Activated naive CD8-positive, alpha-beta T cell (primary cell): ENCODE results near the gene ARF5.
"Not testable (repeated sequence)": the region's sequence is repeated elsewhere in the genome, so short reads cannot be mapped to it uniquely, and the experiment has no call there.

ENCODE experiments used
- H3K27ac Mint-ChIP-seq: one replicate; pipeline ENCODE4 v1.8.0; 2021; ENCODE audit warnings: mixed read lengths
- H3K27me3 Mint-ChIP-seq: one replicate; pipeline ENCODE4 v1.8.0; 2021; ENCODE audit warnings: mixed read lengths
- H3K36me3 Mint-ChIP-seq: one replicate; pipeline ENCODE4 v1.8.0; 2021; ENCODE audit warnings: mixed read lengths
- H3K4me1 Mint-ChIP-seq: one replicate; pipeline ENCODE4 v1.8.0; 2021; ENCODE audit warnings: low read depth, mixed read lengths
- H3K4me3 Mint-ChIP-seq: one replicate; pipeline ENCODE4 v1.8.0; 2021; ENCODE audit warnings: mild to moderate bottlenecking, mixed read lengths
- H3K9me3 Mint-ChIP-seq: one replicate; pipeline ENCODE4 v1.8.0; 2021; ENCODE audit warnings: low read depth, mixed read lengths

The ARF5 gene

DNA sequence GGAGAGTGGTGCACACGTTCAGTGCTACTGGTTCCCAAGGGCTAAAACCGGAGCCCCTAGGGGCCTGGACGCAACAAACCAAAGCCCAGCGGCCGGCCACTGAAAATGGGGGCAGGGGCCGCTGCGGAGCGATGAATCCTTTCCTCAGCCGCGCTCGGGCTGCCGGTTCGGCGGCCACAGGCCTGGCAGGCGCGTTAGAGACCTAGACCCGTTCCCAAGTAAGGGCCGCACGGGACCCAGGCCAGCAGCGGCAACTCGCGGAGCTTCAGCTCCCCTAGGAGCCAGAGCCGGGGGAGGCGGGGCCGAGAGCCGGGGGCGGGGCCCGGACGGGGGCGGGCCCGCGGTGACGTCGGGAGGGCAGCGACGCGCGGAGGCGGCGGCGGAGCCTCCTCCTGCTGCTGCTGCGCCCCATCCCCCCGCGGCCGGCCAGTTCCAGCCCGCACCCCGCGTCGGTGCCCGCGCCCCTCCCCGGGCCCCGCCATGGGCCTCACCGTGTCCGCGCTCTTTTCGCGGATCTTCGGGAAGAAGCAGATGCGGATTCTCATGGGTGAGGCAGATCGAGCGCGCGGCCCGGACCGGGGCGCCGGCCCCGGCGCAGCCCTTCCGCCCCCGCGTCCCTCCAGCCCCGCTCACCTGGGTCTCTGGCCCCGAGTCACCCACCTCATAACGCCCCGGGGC is at the start of gene ARF5:
ARF5 (plus strand) TSS at position 393 of the 678 bp plus-strand sequence; CDS start at position 481, 88 bp downstream.
- H3K4me1 Mint-ChIP-seq: peaks cover 49% of the 10 kb centered on the region
- H3K4me3 Mint-ChIP-seq: peak within 1 kb of the TSS; percentile 96
- peaks cover 2% of the 10 kb centered on the region for H3K36me3 Mint-ChIP-seq
- H3K9me3 Mint-ChIP-seq: no peaks in the 10 kb centered on the region
- no peaks in the 10 kb centered on the region for H3K27me3 Mint-ChIP-seq
- peak within 1 kb of the TSS; percentile 89 for H3K27ac Mint-ChIP-seq

DNA sequence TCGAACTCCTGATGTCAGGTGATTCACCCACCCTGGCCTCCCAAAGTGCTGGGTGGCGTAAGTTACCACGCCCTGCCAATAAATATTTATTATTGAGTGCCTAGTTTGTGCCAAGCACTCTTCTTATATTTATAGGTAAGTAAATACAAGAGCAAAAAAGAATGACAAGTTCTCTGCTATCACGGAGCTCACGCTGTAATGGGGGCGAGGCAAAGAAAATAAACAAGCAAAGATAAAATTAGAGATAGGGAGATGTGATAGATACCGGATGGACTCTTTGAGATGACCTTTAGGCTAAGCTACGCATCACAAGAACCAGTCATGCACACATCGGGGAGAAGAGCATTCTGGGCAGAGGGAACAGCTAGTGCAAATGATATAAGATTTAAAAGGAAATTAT is 49.1 kb upstream of the ARF5 start:
- Mint-ChIP-seq H3K4me3 (no peak overlapping the region), H3K9me3 (no peaks in the 10 kb centered on the region), H3K27me3 (peaks cover 24% of the 10 kb centered on the region), H3K27ac (no peak overlapping the region), H3K4me1 (no peaks in the 10 kb centered on the region), H3K36me3 (no peaks in the 10 kb centered on the region)

DNA sequence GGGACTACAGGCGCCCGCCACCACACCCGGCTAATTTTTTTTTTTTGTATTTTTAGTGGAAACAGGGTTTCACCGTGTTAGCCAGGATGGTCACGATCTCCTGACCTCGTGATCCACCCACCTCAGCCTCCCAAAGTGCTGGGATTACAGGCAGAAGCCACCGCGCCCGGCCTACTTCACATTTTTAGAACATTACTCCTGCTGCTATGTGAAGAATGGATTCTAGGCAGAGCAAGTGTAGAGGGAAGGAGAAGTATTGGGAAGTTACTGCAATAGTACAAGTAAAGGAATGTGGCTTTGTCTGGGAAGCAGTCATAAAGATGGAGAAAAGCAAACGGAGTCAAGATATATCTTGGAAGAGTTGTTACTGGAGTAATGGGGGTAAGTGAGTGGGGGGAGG is 47.8 kb upstream of the ARF5 start:
- H3K36me3 Mint-ChIP-seq, H3K27ac Mint-ChIP-seq, H3K4me1 Mint-ChIP-seq, H3K4me3 Mint-ChIP-seq, H3K9me3 Mint-ChIP-seq: not testable (repeated sequence)
- peaks cover 19% of the 10 kb centered on the region for H3K27me3 Mint-ChIP-seq

DNA sequence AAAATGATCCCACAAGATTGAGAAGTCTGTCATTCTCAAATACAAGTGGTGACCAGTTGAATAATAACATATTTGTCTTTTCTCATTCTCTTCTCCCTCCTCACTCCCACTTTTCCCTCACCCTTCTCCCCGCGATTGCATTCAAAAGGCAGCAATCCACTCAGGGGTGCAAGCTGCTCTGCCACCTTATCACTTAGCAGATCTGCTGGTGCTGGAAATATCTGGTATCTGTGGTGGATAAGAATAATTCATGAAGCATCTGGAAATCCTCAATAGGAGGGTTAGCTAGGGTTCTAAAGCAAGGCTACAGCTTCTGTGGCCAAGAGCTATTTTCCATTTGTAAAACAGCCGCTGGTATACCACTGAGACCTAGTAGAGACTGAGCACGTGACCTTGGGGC is 46.7 kb upstream of the ARF5 start:
- no peak overlapping the region for H3K4me3 Mint-ChIP-seq
- peaks cover 14% of the 10 kb centered on the region for H3K27me3 Mint-ChIP-seq
- no peak overlapping the region for H3K27ac Mint-ChIP-seq
- H3K9me3 Mint-ChIP-seq: peaks cover 3% of the 10 kb centered on the region
- no peaks in the 10 kb centered on the region for H3K4me1 Mint-ChIP-seq
- H3K36me3 Mint-ChIP-seq: peaks cover 6% of the 10 kb centered on the region

DNA sequence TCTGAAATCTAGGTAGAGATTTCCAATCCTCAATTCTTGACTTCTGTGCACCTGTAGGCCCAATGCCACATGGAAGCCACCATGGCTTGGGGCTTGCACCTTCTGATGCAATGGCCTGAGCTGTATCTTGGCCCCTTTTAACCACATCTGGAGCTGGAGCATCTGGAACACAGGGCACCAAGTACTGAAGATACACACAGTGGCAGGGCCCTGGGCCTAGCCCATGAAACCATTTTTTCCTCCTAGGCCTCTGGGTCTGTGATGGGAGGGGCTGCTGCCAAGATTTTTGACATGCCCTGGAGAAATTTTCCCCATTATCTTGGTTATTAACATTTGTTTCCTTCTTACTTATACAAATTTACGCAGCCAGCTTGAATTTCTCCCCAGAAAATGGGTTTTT is 41.9 kb upstream of the ARF5 start:
- Mint-ChIP-seq H3K36me3 (peaks cover 8% of the 10 kb centered on the region), H3K4me1 (no peaks in the 10 kb centered on the region), H3K4me3 (no peak overlapping the region), H3K27ac (no peak overlapping the region), H3K27me3 (peaks cover 3% of the 10 kb centered on the region), H3K9me3 (peaks cover 8% of the 10 kb centered on the region)

DNA sequence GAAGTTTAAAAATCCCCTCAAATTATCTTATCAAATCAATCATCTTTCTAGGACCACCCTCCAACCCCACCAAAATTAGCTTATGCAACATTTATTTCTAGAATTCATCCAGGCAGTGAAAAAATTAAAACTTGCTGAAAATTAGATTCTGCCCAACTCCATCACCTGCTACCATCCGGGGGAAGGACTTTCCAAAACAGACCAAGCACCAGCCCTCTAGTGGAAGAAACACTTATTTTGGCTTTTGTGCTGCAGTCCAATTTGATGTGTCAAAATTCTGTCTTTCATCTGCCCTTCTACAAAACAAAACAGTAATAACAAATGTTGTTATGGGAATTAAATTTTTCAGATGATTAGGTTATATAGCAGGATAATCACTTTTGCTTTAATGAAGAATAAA is 38.0 kb upstream of the ARF5 start:
- peaks cover 7% of the 10 kb centered on the region for H3K36me3 Mint-ChIP-seq
- peaks cover 8% of the 10 kb centered on the region for H3K9me3 Mint-ChIP-seq
- H3K27ac Mint-ChIP-seq: no peak overlapping the region
- no peaks in the 10 kb centered on the region for H3K4me1 Mint-ChIP-seq
- no peak overlapping the region for H3K4me3 Mint-ChIP-seq
- peaks cover 2% of the 10 kb centered on the region for H3K27me3 Mint-ChIP-seq

DNA sequence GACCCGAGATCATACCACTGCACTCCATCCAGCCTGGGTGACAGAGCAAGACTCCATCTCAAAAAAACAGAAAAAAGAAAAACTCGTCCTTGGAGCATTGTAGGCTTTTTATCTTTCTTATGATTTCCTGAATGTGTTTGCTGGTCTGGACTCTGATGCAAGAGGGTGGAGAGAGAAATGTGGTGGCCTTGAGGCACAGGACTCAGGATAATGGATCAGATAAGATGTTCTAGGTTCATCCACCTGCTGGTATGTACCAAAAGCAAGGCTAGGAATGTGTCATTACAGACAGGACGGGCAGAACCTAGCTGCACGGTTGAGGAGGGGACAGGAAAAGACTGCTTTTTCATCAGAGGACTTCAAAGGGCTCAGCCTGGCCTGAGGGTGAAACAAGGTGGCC is 36.3 kb upstream of the ARF5 start:
- H3K4me1 Mint-ChIP-seq: no peaks in the 10 kb centered on the region
- H3K4me3 Mint-ChIP-seq: no peak overlapping the region
- H3K27me3 Mint-ChIP-seq: no peaks in the 10 kb centered on the region
- peaks cover 1% of the 10 kb centered on the region for H3K9me3 Mint-ChIP-seq
- H3K36me3 Mint-ChIP-seq: no peaks in the 10 kb centered on the region
- H3K27ac Mint-ChIP-seq: no peak overlapping the region

DNA sequence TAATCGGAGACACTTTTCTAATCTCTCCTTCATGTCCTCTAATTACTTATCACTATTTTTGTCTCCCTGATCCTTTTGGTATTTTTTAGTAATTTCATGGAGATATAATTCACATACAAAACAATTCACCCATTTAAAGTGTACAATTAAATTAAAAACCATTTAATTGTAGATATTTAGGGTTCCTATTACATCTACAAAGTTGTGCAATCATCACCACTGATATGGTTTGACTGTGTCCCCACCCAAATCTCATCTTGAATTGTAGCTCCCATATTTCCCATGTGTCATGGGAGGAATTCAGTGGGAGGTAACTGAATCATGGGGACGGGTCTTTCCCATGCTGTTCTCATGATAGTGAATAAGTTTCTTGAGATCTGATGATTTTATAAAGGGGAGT is 31.8 kb upstream of the ARF5 start:
- Mint-ChIP-seq H3K27me3 (no peaks in the 10 kb centered on the region), H3K9me3 (no peaks in the 10 kb centered on the region), H3K36me3 (no peaks in the 10 kb centered on the region), H3K27ac (no peak overlapping the region), H3K4me3 (no peak overlapping the region), H3K4me1 (no peaks in the 10 kb centered on the region)

DNA sequence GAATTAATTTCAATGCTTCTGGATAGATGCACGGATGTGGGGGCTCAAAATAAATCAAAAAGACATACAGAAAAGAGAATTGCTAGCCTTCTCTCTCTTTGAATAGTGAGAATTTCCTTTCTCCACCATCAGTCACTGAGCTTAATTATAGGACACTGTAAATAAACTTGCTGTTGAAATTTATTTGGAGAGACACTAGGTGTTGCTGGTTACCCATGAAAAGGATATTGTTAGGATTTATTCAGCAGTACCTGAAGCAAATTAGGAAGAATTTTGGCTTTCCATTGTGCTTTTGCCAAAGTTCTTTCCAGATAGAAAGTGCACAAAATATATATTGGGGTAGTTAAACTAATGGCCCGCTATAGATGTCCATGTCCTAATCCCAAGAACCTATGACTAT is 30.4 kb upstream of the ARF5 start:
- no peaks in the 10 kb centered on the region for H3K9me3 Mint-ChIP-seq
- H3K27ac Mint-ChIP-seq: no peak overlapping the region
- H3K36me3 Mint-ChIP-seq: no peaks in the 10 kb centered on the region
- H3K27me3 Mint-ChIP-seq: no peaks in the 10 kb centered on the region
- H3K4me3 Mint-ChIP-seq: no peak overlapping the region
- no peaks in the 10 kb centered on the region for H3K4me1 Mint-ChIP-seq

DNA sequence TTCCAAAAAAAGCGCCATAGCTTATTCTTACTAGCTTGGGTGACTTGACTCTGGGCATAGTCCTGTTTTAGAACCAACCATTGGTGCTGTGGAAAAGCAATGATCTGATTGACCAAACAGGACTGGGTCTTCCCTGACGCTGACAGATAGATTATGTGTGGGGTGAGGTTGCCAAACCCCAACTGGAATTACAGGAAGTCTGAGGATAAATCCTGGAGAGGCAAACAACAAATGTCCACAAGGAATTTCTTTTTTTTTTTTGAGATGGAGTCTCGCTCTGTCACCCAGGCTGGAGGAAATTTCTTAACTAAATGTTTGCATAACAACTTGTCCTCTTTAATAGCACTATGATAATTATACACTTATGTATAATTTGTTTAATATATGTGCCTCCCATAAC is 22.0 kb upstream of the ARF5 start:
- Mint-ChIP-seq H3K27ac (no peak overlapping the region), H3K4me1 (no peaks in the 10 kb centered on the region), H3K27me3 (no peaks in the 10 kb centered on the region), H3K4me3 (no peak overlapping the region), H3K9me3 (peaks cover 6% of the 10 kb centered on the region), H3K36me3 (peaks cover 24% of the 10 kb centered on the region)

DNA sequence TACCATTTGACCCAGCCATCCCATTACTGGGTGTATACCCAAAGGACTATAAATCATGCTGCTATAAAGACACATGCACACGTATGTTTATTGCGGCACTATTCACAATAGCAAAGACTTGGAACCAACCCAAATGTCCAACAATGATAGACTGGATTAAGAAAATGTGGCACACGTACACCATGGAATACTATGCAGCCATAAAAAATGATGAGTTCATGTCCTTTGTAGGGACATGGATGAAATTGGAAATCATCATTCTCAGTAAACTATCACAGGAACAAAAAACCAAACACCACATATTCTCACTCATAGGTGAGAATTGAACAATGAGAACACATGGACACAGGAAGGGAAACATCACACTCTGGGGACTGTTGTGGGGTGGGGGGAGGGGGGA is 20.2 kb upstream of the ARF5 start:
- not testable (repeated sequence) for H3K4me3 Mint-ChIP-seq, H3K9me3 Mint-ChIP-seq, H3K27ac Mint-ChIP-seq, H3K27me3 Mint-ChIP-seq, H3K4me1 Mint-ChIP-seq
- peaks cover 30% of the 10 kb centered on the region for H3K36me3 Mint-ChIP-seq

DNA sequence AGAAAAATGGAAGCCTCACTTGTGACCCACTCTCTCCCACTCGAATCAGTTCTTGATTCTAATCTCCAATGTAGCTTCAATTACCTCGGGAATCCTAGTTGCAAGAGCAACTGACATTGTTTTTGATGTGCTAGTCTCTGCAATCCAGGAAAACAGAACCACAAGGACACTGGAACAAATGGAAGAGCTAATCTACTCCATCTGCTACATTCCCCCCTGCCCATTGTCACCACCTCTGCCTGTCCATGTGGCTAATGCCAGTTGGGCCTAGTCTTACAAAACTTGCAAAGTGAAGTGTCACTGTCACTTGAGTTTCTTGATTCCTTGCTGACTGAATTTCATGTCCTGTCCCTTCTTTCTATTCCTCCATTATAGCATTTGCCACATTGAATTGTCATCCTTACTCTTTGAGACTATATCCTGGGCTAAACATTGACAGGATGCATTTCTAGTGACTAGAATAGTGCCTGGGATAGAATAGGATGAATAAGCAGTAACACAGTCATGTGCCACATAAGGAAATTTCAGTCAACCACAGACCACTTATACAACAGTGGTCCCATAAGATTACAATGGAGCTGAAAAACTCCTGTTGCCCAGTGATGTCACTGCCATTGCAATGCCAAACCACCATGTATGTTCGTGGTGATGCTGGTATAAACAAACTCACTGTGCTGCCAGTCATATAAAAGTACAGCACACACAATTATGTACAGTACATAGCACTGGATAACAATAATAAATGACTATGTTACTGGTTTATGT is 16.3 kb upstream of the ARF5 start:
- peaks cover 2% of the 10 kb centered on the region for H3K4me1 Mint-ChIP-seq
- no peaks in the 10 kb centered on the region for H3K9me3 Mint-ChIP-seq
- no peak overlapping the region for H3K4me3 Mint-ChIP-seq
- peaks cover 23% of the 10 kb centered on the region for H3K36me3 Mint-ChIP-seq
- no peak overlapping the region for H3K27ac Mint-ChIP-seq
- no peaks in the 10 kb centered on the region for H3K27me3 Mint-ChIP-seq

DNA sequence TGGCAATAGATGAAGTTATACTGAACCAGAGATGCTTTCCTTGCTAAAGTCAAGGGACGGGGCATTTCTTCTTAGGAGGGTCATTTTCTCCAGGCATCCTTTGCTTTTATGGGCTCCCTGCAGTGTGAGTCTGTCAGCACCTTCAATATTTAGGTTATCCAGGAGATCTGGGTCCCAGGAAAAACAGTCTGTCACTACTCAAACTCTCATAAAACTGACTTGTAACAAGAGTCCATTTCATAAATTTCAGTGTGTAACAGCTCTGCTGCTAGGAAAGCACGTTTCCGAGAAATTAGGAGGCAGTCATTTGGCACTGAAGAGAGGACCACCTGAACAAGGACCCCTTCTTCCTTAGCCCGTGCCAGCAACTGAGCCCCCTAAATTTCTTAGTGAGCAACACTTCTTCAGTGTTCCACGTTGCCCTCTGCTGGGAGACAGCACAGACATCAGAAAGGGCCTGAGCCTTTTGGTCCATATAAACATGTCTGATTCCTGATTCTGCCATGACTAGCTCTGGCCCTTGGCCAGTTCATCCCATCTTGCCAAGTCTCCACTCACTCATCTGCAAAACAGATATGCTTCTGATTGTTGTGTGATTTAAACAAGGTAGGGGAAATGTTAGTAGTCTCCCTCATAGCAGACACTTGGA is 10.1 kb upstream of the ARF5 start:
- Mint-ChIP-seq H3K36me3 (peaks cover 34% of the 10 kb centered on the region), H3K27me3 (no peaks in the 10 kb centered on the region), H3K27ac (no peak overlapping the region), H3K4me3 (no peak overlapping the region), H3K9me3 (no peaks in the 10 kb centered on the region), H3K4me1 (peaks cover 38% of the 10 kb centered on the region)

DNA sequence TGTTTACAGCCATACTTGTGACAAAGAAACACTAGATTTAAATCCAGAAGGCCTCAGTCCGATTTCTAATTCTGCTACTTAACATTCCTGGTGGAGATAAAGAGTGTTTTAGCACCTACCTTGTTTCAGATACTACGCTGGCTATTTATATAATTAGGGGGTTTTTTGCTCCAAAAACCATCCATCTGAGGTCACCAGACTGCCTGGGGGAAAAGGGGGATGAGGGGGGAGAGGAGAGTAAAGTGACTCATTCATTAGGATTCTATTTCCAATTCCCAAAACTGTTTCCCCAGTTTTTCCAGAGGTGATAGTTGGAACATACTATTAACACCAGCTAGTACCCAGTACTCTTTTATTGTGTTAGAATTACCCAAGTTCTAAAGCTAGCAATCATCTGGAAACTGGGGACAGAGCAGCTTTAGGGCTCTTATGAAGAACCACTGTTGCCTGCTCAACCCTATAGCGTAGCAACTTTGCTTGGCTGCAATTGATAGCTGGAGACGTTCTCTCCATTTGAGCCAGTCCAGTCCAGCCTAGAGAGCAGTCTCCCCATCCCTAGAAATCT is 9.4 kb upstream of the ARF5 start:
- Mint-ChIP-seq H3K4me1 (peaks cover 45% of the 10 kb centered on the region), H3K27ac (no peak overlapping the region), H3K27me3 (no peaks in the 10 kb centered on the region), H3K4me3 (no peak overlapping the region), H3K9me3 (no peaks in the 10 kb centered on the region), H3K36me3 (peaks cover 34% of the 10 kb centered on the region)

DNA sequence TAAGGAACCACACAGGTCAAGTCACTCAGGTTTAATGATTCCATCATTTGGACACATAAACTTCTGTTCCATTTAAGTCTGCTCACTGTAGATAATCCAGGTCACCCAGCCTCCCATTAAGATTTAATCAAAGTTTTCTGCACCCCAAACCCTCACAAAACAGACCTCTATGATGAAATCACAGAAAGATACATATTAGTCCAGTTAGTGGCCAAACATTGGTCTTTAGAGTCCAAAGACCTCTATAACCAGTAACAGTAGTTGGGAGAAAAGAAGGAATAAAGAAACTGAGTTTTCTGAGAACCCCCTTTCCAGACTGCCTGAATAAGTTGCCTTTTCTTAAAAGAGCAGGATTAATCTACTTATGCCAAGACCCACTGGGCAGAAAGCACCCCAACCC is 7.6 kb upstream of the ARF5 start:
- H3K4me1 Mint-ChIP-seq: peaks cover 57% of the 10 kb centered on the region

More for the DNA sequence above, 7.6 kb upstream of the ARF5 start:
- Mint-ChIP-seq H3K4me3 (peak overlapping the region; percentile 28), H3K27me3 (no peaks in the 10 kb centered on the region), H3K36me3 (peaks cover 26% of the 10 kb centered on the region), H3K9me3 (no peaks in the 10 kb centered on the region), H3K27ac (no peak overlapping the region)
